GM23248 (cell line): ENCODE data around the gene CCSAP.

ENCODE experiments used
- EZH2 ChIP-seq: fragments of 200-600 bp; sonication (generic); IDR thresholded peaks from 2 replicates; pipeline ENCODE4 v1.6.1; 2018; ENCODE audit warnings: antibody characterized with exemption, mild to moderate bottlenecking; ENCODE audit not compliant: insufficient read depth, poor library complexity, severe bottlenecking
- EZH2phosphoT487 ChIP-seq: fragments of 200-600 bp; sonication (generic); IDR thresholded peaks from 2 replicates; pipeline ENCODE4 v1.6.1; 2018; ENCODE audit warnings: antibody characterized with exemption, moderate library complexity, mild to moderate bottlenecking, low read depth; ENCODE audit not compliant: insufficient read depth

- no peak for TF ChIP-seq EZH2
- no peak for TF ChIP-seq EZH2phosphoT487
Observed at GRCh38 chr1:229298420-229298819, 44.4 kb downstream of the CCSAP start.
